HEK293 (cell line): Measurements from ENCODE around the gene CRYGN.

Experiments
- CTCF ChIP-seq: fragments of 450-650 bp; formaldehyde crosslinking; IDR thresholded peaks from 2 replicates; pipeline ENCODE4 v1.5.1; 2016; ENCODE audit warnings: missing biosample characterization, missing genetic modification characterization
- KLF16 ChIP-seq: fragments of 450-650 bp; formaldehyde crosslinking; IDR thresholded peaks from 2 replicates; pipeline ENCODE4 v1.5.1; 2017; ENCODE audit warnings: missing biosample characterization, missing genetic modification characterization
- REST ChIP-seq: fragments of 450-650 bp; formaldehyde crosslinking; IDR thresholded peaks from 2 replicates; pipeline ENCODE4 v1.5.1; 2016; ENCODE audit warnings: missing biosample characterization, missing genetic modification characterization
- ZNF211 ChIP-seq: fragments of 450-650 bp; formaldehyde crosslinking; IDR thresholded peaks from 2 replicates; pipeline ENCODE4 v1.5.1; 2016; ENCODE audit warnings: low read depth, missing biosample characterization, missing genetic modification characterization
- ZNF404 ChIP-seq: fragments of 450-650 bp; formaldehyde crosslinking; IDR thresholded peaks from 2 replicates; pipeline ENCODE4 v1.5.1; 2017; ENCODE audit warnings: missing biosample characterization, missing genetic modification characterization
- ZNF514 ChIP-seq: fragments of 450-650 bp; formaldehyde crosslinking; IDR thresholded peaks from 2 replicates; pipeline ENCODE4 v1.5.1; 2016; ENCODE audit warnings: missing biosample characterization, missing genetic modification characterization
- ZNF629 ChIP-seq: fragments of 450-650 bp; formaldehyde crosslinking; IDR thresholded peaks from 2 replicates; pipeline ENCODE4 v1.5.1; 2017; ENCODE audit warnings: missing biosample characterization, missing genetic modification characterization

- TF ChIP-seq REST (tag by site-specific recombination) (no peak), CTCF (no peak), ZNF404 (tag by site-specific recombination) (no peak), ZNF629 (tag by site-specific recombination) (no peak), KLF16 (tag by site-specific recombination) (no peak), ZNF211 (tag by site-specific recombination) (no peak), ZNF514 (tag by site-specific recombination) (no peak)
These were observed 16.7 kb downstream of the CRYGN start for GRCh38 chr7:151423226-151423625.
